ENCODE data around the gene WBP2NL.
A peak's percentile ranks its signal among the peaks of the same experiment; 100 is the strongest.

WBP2NL gene

DNA sequence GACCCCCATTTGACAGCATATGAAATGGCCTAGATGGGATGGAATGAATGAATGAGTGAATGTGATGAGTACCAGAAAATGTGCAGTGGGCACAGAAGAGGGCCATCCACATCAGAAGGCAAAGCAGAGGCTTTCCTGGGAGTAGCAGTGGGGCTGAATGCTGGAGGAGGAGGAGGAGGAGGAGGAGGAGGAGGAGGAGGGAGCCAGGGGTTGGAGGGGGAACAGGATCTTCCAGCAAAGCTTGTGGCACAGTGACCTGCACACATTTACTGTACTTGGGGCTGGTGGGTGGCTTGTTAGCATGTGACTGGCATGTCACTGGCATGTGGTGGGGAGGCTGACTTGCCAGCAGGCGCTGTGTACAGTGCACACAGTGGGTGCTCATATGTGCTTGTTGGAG lies 19.9 kb upstream of the WBP2NL start:
- DNase-seq (ENCODE audit: low spot score): no peak

DNA sequence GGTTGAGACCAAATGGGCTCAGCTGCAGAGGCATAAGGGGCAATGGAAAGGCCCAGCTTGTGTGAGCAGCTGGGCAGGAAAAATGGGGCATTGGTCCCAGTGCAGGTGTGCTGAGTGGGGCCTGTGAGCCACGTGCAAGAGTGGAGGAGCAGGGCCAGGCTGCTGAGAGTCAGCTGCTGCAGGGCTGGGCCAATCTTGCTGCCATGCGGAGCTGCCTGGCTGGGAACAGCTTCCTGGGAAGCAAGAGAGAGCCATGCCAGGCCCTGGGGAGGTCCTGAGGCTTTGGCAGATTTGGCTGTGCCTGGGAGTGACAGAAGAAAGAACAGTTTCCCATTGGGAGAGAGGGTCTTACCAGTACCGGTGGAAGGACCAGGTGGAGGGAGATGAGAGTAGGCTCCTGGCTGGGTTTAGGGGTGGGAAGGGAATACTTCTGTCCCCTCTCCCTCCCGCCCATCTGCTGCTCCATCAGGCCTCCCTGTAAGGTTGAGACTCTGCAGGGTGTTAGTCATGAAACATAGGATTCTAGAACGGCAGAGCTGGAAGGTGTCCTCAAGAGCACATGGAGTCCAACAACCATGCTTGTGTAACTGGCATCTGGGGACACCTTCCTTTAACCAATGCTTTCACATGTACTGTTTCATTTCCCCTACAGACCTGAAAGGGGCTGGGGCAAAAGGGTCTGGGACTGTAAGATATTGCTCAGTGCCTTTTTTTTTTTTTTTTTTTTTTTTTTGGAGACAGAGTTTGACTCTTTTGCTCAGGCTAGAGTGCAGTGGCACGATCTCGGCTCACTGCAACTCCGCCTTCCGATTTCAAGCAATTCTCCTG lies 19.0 kb upstream of the WBP2NL start:
- no peak for DNase-seq (ENCODE audit: low spot score)

DNA sequence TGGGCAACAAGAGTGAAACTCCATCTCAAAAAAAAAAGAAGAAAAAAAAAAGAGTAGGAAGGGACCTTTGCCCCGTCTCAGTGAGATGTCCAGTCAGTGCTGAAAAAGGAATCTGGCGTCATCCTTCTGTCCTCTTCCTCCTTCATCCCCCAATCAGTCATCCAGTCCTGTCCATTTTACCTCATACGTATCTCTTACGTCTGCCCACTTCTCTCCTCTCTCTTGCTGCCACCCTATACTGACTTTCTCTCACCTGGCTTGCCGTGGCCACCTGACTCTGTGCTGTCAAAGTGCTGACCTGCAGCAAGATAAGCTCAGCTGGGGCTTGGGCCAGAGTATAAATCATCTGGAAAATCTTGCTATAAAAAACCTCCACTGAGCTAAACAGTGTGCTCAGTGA lies 15.7 kb upstream of the WBP2NL start:
- no peak for DNase-seq (ENCODE audit: low spot score)

DNA sequence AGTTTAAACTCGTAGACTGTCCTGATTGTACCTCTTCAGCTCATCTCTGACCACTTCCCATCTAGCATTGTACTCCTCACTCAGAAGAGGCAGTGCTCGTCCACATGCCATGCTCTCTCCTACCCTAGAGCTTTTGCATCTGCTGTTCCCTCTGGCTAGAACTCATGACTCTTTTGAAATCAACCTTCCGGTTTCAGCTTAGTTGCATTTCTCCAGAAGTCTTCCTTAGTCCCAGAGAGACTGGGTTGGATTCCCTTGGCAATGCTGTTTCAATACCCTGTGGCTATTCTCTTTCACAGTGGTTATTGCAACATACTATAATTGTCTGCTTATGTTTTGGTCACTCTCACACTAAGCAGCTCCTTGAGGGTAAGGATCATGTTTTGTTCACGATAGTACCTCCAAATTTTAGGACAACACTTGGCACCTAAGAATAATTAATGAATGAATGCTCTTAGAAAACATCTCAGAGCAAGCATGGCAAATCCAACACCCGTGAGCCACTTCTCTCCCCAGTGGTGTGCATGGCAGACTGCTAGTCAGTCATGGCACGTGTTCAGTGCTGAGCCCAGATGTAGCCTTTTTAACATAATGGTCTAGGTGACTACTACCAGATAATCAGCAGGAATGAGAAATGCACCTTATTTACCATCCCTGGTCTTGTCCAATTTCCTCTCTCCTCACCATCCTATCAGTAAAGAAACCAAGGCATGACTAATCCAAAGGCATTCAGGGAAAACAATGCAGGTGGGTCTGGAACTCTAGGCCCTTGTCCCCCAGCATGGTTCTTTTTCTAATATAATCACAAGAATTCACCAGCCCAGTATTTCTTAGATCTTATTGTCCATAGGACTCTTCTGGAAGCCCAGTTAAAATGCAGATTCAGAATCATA lies 14.8 kb upstream of the WBP2NL start:
- DNase-seq (ENCODE audit: low spot score): no peak

DNA sequence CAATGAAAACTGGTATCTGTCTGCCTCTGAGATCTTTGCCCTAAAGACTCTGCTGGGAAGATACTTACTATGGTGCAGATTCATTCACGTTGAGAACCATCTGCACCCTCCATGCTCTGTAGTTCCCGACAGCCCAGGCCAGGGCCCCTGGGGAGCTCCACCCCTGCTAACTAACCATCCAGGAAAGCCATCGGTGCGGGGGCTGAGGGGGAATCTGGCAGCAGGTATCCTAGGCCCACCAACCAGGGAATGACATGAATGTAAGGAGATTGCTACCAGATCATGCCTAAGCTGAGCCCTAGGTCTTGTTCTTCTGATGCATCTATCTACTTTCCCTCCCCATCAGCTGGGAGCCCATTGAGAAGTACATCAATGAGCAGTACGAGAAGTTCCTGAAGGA lies 11.3 kb upstream of the WBP2NL start:
- DNase-seq (ENCODE audit: low spot score): no peak

DNA sequence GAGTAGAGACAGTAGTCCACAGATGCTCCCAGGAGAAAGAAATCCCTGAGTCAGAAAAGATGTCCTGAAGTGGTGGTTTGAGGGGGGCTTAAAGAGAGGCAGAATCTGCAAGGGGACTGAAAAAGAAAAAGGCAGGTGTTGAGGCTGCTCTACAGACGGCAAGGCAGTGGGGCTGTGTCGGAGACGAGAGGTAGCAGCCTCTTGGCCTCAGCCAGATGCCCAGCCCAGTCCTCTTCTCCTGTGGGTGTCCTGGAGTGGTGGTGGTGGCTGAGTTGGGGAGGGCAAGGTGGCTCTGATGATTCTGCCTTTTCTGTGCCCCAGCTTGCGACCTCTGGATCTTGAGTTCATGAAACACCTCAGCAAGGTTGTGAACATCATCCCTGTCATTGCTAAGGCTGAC lies 9.3 kb upstream of the WBP2NL start:
- no peak for DNase-seq (ENCODE audit: low spot score)

DNA sequence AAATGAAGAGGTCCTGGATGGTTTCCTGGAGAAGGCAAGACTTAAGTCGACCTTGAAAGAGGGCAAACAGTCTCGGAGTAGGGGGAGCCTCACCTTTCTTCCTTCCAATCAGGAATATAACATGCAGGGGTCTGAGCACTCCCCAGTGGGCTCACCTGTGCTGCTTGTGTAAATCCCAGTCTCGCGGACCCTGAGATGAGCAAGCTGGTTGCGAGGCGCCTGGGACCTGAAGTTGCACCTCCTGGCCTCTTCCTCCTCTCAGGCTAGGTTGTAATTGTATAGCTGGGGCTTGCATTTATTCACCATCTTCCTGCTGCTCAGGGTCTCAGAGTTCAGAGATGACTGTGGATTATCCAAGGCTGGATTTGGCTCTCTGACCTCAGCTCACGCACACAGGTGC lies 7.5 kb upstream of the WBP2NL start:
- DNase-seq (ENCODE audit: low spot score): no peak

DNA sequence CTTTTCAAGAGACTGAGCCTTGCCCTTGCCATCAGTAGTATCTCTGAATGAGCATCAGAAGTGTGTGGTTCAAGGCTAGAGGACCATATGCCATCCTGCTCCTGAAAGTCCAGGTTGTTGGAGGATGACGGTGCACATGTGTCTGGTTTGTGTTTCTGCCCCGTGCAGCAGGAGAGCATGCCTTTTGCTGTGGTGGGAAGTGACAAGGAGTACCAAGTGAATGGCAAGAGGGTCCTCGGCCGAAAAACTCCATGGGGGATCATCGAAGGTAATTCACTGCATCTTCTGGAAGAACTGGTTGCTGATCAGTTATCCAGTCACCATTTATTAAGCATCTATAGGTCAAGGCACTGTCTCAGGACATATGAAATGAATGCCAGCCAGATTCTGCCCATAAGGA lies 6.1 kb upstream of the WBP2NL start:
- DNase-seq (ENCODE audit: low spot score): no peak

DNA sequence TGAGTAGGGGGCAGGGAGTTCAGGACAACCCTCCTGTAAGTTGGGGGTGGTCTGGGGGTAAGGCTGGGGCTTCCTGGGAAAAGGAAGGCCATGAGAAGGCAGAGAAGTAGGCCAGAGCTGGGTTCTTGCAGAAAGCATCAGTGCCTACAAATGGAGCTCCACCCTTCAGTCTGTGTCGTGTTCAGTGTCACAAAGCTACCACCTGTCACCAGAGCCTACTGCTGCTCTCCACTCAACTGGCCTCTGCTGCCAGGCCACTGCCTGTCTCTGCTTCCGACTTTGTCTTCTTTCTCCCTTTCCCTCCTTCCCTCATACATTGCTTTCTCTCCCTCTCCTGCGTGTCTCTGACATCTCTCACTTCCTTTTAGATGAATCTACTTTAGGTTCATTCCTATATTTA lies 3.4 kb upstream of the WBP2NL start:
- DNase-seq (ENCODE audit: low spot score): no peak

DNA sequence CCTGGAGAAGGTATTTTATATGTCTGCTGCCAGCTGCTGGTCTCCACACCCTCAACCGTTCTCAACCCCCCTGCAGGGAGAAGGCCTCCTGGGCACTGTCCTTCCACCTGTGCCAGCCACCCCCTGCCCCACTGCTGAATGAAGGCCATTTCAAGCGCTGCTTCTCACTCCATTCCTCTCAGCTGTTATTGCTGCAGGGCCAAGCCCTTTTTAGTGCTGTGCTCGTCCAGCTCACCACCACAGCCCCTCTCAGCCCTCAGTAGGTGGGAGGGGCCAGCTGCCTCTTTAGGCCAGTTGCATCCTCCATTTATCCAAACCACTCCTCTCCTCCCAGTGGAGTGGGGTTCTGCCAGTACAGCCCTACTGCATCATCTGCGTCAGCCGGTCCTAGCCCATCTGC lies 1.8 kb upstream of the WBP2NL start:
- no peak for DNase-seq (ENCODE audit: low spot score)

DNA sequence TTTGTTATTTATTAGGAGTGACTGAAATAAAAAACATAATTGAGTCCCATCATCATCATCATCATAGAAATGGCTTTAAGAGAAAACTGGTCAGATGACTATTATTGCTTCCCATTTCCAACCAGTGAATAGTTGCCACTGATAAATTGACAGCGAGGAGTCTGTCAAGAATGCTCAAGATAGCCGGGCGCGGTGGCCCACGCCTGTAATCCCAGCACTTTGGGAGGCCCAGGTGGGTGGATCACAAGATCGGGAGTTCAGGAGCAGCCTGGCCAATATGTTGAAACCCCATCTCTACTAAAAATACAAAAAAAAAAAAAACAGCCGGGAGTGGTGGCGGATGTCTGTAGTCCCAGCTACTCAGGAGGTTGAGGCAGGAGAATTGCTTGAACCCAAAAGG lies 1.9 kb downstream of the WBP2NL start:
- DNase-seq (ENCODE audit: low spot score): no peak

DNA sequence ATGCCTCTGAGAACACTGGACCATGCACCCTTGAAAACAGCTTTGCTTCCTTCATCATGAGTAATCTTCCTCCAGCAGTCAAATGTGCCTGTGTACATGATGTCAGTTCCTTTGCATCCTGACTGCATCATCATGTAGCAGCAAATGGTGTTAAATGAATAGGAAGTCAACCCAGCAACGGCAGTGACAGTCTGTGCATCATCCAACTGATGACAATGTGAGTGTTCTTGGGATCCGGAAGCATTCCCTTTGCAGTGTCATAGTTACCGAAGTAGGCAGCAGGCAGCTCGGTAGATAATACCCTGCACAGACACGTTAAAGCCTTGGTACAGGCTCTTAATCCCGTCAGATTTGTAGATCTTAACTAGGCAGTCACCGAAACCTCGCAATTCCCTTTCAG lies 2.5 kb downstream of the WBP2NL start:
- DNase-seq (ENCODE audit: low spot score): no peak

DNA sequence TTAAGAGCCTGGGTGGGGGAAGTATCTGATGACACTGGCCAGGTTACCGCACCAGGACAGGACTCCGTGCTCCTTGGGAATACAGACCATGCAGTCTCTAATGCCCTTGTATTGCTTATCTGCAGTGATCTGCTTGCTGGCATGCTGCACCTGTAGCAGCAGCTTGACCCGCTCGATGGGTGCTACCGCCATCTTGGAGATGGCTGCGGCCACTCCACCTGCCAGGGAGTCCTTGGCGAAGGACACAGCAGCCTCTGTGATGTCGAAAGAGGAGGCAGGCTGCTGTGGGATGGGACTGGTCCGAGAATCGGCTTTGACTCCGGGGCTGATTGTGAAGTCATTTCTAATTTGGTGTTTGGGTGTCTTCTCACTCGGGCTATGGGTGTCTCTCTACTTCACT lies 3.1 kb downstream of the WBP2NL start:
- DNase-seq (ENCODE audit: low spot score): no peak

DNA sequence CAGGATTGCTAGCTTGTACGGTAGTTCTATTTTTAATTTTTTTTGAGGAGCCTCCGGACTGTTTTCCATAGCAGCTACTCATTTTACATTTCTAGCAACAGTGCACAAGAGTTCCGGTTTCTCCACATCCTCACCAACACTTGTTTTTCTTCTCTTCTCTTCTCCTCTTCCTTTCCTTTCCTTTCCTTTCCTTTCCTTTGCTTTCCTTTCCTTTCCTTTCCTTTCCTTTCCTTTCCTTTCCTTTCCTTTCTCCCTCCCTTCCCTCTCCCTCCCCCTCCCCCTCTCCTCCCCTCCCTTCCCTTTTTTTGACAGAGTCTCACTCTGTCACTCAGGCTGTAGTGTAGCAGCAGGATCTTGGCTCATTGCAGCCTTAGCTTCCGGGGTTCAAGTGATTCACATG lies 9.3 kb downstream of the WBP2NL start:
- no peak for DNase-seq (ENCODE audit: low spot score)

DNA sequence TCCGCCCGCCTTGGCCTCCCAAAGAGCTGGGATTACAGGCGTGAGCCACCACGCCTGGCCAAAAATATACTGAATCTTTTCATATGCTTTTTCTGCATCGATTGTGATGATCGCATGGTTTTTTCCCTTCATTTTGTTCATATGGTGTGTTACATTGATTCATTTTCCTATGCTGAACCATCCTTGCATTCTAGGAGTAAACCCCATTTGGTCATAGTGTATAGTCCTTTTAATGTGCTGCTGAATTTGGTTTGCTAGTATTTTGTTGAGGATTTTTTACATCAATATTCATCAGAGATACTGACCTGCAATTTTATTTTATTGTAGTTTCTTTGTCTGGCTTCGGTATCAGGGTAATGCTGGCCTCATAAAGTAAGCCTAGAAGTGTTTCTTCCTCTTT lies 12.2 kb downstream of the WBP2NL start:
- no peak for DNase-seq (ENCODE audit: low spot score)

DNA sequence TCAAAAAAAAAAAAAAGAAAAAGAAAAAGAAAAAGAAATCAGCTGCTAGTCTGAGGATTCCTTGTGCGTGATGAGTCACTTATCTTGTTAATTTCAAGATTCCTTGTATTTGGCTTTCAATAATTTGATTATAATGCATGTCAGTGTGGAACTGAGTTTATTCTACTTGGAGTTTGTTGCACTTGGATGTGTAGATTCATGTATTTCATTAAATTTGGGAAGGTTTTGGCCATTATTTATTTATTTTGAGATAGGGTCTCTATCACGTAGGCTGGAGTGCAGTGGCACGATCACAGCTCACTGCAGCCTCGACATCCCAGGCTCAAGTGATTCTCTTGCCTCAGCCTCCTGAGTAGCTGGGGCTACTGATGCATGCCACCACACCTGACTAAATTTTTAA lies 14.8 kb downstream of the WBP2NL start:
- DNase-seq (ENCODE audit: low spot score): no peak

DNA sequence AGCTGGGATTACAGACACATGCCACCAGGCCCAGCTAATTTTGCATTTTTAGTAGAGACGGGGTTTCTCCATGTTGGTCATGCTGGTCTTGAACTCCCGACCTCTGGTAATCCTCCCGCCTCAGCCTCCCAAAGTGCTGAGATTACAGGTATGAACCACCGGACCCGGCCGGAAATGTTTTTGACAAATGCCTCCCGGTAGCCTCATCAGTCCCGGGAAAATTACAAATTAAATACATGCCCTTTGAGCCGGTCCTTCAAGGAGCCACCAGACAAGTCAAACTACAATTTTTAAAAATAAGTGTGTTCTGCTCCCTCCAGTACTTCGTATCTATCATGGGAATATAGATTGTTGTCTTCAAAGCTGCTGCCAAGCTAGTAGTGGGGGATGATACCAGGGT lies 17.5 kb downstream of the WBP2NL start:
- no peak for DNase-seq (ENCODE audit: low spot score)

DNA sequence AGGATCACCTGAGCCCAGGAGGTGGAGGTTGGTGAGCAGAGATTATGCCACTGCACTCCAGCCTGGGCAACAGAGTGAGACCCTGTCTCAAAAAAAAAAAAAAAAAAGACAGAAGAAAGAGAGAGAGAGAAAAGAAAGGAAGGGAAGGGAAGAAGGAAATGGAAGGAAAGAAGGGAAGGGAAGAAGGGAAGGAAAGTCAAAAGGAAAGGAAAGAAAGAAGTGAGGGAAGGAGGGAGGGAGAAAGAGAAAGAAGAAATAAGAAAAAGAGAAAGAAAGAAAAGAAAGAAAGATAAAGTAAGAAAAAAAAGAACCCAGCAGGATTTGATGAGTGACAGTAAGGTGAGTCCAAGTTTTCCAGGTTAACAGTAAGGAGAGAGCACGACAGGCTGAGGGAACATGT lies 19.6 kb downstream of the WBP2NL start:
- no peak for DNase-seq (ENCODE audit: low spot score)

DNA sequence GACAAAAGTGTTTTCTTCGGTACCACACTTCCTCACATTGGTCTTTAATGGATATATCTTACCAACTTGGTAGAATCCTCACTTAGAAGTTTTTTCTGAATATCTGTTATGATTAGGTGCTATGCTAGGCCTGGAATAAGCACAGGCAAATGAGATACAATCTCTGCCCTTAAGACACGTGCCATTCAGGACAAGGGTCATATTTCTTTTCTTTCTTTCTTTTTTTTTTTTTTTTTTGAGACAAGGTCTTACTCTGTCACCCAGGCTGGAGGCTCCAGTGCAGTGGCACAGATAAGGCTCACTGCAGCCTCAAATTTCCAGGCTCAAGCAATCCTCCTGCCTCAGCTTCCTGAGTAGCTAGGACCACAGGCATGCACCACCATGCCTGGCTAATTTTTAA lies 23.0 kb downstream of the WBP2NL start:
- DNase-seq (ENCODE audit: low spot score): no peak

DNA sequence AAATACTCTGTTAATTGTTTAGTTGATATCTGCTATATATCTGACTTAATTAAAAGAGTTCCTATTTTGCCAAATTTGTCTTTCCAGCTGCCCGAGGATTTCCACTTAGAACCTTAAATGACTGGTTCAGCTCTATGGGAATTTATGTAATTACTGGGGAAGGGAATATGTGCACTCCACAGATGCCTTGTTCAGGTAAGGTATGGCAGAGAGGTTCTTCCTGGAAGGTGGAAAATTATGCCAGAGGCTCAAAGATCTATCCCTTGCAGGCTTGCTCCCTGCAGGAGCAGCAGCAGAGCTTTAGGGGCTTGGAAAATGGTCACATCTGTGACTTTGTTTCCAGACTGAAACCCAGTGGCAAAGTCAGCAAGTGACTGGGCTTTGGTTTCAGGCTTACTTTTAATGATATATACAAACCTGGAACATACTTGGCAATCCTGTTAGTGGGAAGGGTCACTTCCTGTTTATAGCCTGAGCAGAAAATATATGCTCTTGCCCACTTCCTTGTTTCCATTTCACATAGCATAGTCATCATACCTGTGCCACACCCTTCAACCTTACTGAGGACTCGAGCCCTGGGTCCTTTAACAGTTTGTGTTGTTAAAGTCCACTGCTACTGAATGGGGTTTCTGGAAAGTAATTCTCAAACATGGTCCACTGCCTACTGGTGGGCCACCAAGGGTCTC lies 23.7 kb downstream of the WBP2NL start:
- DNase-seq (ENCODE audit: low spot score): peak; percentile 56

DNA sequence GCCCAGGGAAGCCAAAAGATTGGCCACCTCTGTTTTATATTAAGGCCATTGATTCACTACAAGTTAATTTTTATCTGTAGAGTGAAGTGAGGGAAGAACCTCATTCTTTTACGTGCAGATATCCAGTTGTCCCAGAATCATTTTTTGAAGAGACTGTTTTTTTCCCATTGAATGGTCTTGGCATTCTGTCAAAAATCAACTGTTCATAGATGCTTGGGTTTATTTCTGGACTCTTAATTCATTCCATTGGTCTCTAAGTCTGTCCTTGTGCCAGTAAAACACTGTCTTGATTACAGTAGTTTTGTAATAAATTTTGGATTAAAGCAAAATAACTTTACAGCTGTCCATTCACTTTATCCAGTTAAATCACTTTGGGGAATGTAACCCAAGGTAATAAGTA lies 26.8 kb downstream of the WBP2NL start:
- DNase-seq (ENCODE audit: low spot score): no peak

DNA sequence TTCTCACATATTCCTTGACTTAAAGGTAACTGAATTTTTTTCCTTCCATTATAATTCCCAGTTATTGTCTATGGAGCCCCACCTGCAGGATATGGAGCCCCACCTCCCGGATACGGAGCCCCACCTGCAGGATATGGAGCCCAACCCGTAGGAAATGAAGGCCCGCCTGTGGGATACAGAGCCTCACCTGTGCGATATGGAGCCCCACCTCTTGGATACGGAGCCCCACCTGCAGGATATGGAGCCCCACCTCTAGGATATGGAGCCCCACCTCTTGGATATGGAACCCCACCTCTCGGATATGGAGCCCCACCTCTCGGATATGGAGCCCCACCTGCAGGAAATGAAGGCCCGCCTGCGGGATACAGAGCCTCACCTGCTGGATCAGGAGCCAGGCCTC lies 28.1 kb downstream of the WBP2NL start:
- DNase-seq (ENCODE audit: low spot score): no peak
